ENCODE results near the gene PRICKLE1.
A peak's percentile ranks its signal among the peaks of the same experiment; 100 is the strongest.

The PRICKLE1 gene

DNA sequence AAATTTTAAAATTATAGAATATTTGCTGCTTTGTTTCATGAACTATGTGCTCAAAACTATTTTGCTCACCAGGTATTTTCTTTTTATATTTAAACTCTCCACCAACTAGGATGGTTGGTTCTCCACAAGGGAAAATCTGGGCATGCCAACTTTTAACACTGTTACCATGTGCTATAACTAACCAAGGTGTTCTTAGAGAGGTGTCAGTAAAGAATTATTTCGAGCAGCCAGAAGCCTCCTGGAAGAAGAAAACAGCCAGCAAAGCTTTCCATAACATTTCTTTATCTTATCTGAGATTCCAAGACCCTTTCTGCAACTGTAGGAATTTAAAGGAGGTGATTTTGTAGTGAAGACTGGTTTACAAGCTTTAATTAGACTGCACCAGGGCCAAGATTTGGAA is 97.3 kb downstream of the PRICKLE1 start:
- Histone ChIP-seq H3K9ac (ENCODE audit: low read length) (no peak overlapping the region), H3K36me3 (ENCODE audit: control insufficient read depth, insufficient read depth, low read length) (no peaks in the 10 kb centered on the region), H3K9me3 (ENCODE audit: control insufficient read depth, insufficient read depth, low read depth, low read length) (no peaks in the 10 kb centered on the region), H3K4me3 (ENCODE audit: low read depth, low read length) (no peak overlapping the region), H3K4me1 (ENCODE audit: control insufficient read depth, insufficient read depth, low read length) (peaks cover 2% of the 10 kb centered on the region), H3K27ac (ENCODE audit: low read depth, low read length) (no peak overlapping the region), H3K27me3 (ENCODE audit: control insufficient read depth, insufficient read depth, low read length) (peaks cover 25% of the 10 kb centered on the region)

DNA sequence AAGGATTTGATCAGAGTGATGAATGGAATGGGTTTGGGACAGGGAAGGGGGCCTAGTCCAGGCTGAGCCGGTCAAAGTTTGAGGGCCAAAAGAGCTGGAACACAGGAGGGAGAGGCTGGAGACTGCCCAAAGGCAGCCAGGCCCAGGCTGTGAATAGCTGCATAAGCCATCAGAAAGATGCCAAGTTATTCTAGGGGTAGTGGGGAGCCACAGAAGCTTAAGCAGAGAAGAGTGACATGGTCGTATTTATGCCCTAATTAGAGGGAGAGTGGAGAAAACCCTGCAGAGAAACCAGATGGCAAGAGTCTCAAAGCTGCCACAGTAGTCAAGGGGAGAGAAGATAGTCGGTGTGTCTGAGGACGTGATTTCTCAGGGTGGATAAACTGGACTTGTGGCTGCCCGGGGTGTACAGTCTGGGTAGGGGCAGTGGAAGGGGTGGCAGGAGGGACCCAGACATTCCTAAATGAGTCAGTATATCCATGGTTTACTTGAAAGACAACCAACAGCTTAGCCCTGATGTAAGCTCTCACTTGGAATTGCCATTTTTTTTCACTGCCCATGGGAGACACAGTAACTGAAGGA is 99.2 kb downstream of the PRICKLE1 start:
- H3K27ac ChIP-seq (ENCODE audit: low read depth, low read length), result no peak overlapping the region
- no peak overlapping the region for H3K4me3 ChIP-seq (ENCODE audit: low read depth, low read length)

DNA sequence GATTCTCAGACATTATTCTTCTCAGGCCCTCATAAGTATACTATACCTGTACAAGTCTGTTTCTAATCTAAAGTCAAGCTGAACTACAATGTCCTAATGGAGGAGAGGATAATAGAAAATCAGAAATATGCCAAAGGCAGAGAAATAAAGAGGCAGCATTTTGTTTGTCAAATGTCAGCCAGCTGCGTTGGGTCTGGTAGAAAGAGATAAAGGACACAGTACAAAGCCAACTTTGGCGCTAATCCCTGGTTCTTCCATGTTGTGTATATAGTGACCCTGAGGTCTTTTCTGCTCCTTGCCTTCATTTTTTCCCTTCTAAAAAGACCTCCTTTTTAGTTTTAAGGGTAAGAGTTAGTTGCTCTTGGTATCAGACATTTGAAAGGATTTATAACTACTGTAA is 103.1 kb downstream of the PRICKLE1 start:
- no peak overlapping the region for H3K27ac ChIP-seq (ENCODE audit: low read depth, low read length)
- peaks cover 36% of the 10 kb centered on the region for H3K4me1 ChIP-seq (ENCODE audit: control insufficient read depth, insufficient read depth, low read length)
- H3K9ac ChIP-seq (ENCODE audit: low read length), result peak overlapping the region; percentile 9
- H3K36me3 ChIP-seq (ENCODE audit: control insufficient read depth, insufficient read depth, low read length), result no peaks in the 10 kb centered on the region
- H3K9me3 ChIP-seq (ENCODE audit: control insufficient read depth, insufficient read depth, low read depth, low read length), result no peaks in the 10 kb centered on the region
- 0 out of 2 replicates have a peak overlapping the region, but pooled peaks have one; percentile 8 for H3K4me3 ChIP-seq (ENCODE audit: low read depth, low read length)
- H3K27me3 ChIP-seq (ENCODE audit: control insufficient read depth, insufficient read depth, low read length), result peaks cover 43% of the 10 kb centered on the region

More for the DNA sequence above, 99.2 kb downstream of the PRICKLE1 start:
- no peak overlapping the region for H3K9ac ChIP-seq (ENCODE audit: low read length)
- peaks cover 20% of the 10 kb centered on the region for H3K4me1 ChIP-seq (ENCODE audit: control insufficient read depth, insufficient read depth, low read length)
- H3K36me3 ChIP-seq (ENCODE audit: control insufficient read depth, insufficient read depth, low read length), result no peaks in the 10 kb centered on the region
- peaks cover 34% of the 10 kb centered on the region for H3K27me3 ChIP-seq (ENCODE audit: control insufficient read depth, insufficient read depth, low read length)
- H3K9me3 ChIP-seq (ENCODE audit: control insufficient read depth, insufficient read depth, low read depth, low read length), result no peaks in the 10 kb centered on the region

DNA sequence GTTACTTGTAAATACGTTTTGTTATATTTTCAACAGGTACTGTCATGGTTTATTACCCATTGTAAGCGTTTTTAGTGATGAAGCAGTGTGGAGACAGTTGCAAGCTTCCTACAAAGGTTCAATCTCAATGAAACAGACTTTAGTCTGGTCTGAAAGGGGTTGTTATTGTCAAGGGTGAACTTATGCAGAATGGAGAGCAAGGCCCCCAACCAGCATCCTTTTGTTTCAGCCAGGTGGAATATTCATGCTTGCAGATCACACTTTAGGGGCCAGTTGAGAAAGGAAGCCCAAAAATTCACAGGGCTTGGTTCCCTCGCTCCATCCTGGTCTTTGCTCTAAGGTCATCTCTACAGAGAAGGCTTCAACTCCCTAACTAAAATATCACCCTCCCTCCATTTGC is 103.7 kb downstream of the PRICKLE1 start:
- Histone ChIP-seq H3K9me3 (ENCODE audit: control insufficient read depth, insufficient read depth, low read depth, low read length) (no peaks in the 10 kb centered on the region), H3K4me3 (ENCODE audit: low read depth, low read length) (peak overlapping the region; percentile 98), H3K36me3 (ENCODE audit: control insufficient read depth, insufficient read depth, low read length) (no peaks in the 10 kb centered on the region), H3K4me1 (ENCODE audit: control insufficient read depth, insufficient read depth, low read length) (peaks cover 41% of the 10 kb centered on the region), H3K9ac (ENCODE audit: low read length) (peak overlapping the region; percentile 9), H3K27me3 (ENCODE audit: control insufficient read depth, insufficient read depth, low read length) (peaks cover 43% of the 10 kb centered on the region), H3K27ac (ENCODE audit: low read depth, low read length) (peak overlapping the region; percentile 48; the same call in 1 of the 2 replicates)

DNA sequence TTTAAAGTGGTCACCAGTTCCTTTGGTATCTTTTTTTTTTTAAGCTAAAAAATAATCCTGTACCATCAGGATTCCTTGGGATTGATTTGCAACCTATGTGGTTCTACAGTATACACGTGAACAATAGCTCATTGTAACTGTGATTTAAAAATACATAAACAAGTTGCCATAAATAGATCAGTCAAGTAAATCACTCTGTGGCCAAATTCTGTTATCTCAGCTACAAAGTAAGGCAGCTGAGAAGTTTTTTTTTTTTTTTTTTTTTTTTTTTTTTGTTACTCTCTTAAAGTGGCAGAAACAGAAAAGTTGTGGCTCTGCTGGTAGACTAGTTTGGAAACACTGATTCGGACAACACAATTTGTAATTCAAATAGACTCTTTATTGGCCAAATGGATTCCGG is 104.5 kb downstream of the PRICKLE1 start:
- Histone ChIP-seq H3K36me3 (ENCODE audit: control insufficient read depth, insufficient read depth, low read length) (no peaks in the 10 kb centered on the region), H3K9me3 (ENCODE audit: control insufficient read depth, insufficient read depth, low read depth, low read length) (no peaks in the 10 kb centered on the region), H3K27me3 (ENCODE audit: control insufficient read depth, insufficient read depth, low read length) (peaks cover 41% of the 10 kb centered on the region), H3K4me1 (ENCODE audit: control insufficient read depth, insufficient read depth, low read length) (peaks cover 47% of the 10 kb centered on the region), H3K4me3 (ENCODE audit: low read depth, low read length) (peak overlapping the region; percentile 98), H3K9ac (ENCODE audit: low read length) (peak overlapping the region; percentile 82), H3K27ac (ENCODE audit: low read depth, low read length) (peak overlapping the region; percentile 80)

DNA sequence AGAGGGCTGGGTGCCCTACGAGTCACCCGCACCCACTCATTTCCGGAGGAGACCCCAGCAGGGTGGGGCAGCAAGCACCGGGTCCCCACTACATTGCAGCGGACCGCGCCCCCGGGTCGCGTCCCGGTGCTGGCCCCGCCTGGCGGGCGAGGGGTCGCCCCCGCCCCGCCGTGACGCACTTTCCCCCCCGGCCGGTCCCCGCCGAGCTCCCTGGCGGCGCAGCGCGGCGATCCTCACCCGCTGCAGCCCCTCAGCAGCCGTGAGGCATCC is 106.1 kb downstream of the PRICKLE1 start:
- H3K4me3 ChIP-seq (ENCODE audit: low read depth, low read length), result peak overlapping the region; percentile 98

DNA sequence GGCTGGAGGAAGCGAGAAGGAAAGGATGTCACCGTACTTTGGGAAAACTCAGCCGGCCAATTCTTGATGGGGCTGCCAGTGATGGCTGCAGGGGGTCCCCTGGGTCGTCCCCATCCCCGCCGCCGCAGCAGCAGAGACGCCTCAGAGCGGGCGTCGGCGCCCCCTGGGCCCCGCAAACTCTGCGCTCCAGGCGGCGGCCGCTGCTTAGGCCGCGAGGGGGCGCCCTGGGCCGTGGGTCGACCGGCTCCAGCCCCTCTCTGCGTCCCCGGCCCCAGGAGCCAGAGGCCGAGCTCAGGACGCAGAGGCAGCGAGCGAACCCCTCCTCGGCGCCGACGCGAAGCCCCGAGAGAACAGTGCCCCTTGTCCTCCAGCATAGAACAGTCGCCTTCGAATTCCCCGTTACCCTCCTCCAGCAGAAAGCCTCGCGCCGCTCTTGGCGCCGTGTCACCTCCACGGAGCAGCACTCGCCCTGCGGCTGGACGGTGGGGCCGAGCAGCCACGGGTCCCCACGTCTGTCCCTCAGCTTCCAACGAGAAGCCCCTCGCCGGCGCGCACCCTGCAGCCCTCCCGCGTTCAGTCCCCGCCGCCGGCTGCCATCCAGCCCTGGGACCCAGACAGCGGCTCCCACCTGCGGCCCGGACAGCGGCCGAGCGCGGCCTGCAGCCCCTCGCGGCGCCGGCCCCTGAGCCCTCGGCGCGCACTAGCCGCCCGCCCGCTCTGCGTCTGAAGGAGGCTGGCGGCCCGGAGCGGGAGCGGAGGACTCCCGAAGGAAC is 106.6 kb downstream of the PRICKLE1 start:
- Histone ChIP-seq H3K27me3 (ENCODE audit: control insufficient read depth, insufficient read depth, low read length) (peaks cover 29% of the 10 kb centered on the region), H3K27ac (ENCODE audit: low read depth, low read length) (peak overlapping the region; percentile 80), H3K9ac (ENCODE audit: low read length) (peak overlapping the region; percentile 98), H3K4me1 (ENCODE audit: control insufficient read depth, insufficient read depth, low read length) (peaks cover 54% of the 10 kb centered on the region), H3K36me3 (ENCODE audit: control insufficient read depth, insufficient read depth, low read length) (no peaks in the 10 kb centered on the region), H3K9me3 (ENCODE audit: control insufficient read depth, insufficient read depth, low read depth, low read length) (no peaks in the 10 kb centered on the region), H3K4me3 (ENCODE audit: low read depth, low read length) (peak overlapping the region; percentile 98)

More for the DNA sequence above, 106.1 kb downstream of the PRICKLE1 start:
- no peaks in the 10 kb centered on the region for H3K36me3 ChIP-seq (ENCODE audit: control insufficient read depth, insufficient read depth, low read length)
- no peaks in the 10 kb centered on the region for H3K9me3 ChIP-seq (ENCODE audit: control insufficient read depth, insufficient read depth, low read depth, low read length)
- peaks cover 34% of the 10 kb centered on the region for H3K27me3 ChIP-seq (ENCODE audit: control insufficient read depth, insufficient read depth, low read length)
- H3K9ac ChIP-seq (ENCODE audit: low read length), result peak overlapping the region; percentile 98
- H3K4me1 ChIP-seq (ENCODE audit: control insufficient read depth, insufficient read depth, low read length), result peaks cover 53% of the 10 kb centered on the region
- peak overlapping the region; percentile 80 for H3K27ac ChIP-seq (ENCODE audit: low read depth, low read length)

DNA sequence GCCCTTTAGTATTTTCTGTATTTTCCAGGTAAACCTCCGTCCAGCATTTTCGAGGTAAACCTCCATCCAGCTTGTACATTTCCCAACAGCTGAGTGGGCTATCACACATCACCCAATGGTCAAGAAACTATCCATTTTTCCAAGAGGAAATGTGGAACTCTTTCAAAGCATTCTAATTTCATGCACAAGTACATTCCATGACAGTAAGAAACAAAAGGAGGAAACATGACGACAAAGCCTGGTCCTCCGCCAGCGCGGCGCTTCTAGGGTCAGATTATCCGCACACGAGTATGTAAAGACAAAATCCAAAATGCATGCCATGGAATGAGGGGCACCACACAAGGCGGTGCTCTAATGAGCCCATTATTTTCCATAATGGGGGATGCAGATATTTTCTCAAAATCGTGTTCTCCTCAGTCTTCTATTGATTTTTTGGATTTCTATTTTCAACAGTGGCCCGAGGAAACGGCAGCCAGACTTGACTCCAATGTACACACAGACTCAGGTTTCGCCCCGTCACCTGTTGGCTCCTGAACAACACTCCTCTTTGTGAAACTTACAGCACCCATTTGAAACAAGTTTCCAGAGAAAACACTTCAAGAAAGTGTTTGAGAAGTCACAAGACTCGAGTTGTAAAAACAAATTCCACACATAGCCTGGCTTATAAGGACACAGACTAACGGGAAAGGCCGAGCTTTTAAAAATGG is 107.4 kb downstream of the PRICKLE1 start:
- H3K9ac ChIP-seq (ENCODE audit: low read length), result peak overlapping the region; percentile 98
- peak overlapping the region; percentile 98 for H3K4me3 ChIP-seq (ENCODE audit: low read depth, low read length)

DNA sequence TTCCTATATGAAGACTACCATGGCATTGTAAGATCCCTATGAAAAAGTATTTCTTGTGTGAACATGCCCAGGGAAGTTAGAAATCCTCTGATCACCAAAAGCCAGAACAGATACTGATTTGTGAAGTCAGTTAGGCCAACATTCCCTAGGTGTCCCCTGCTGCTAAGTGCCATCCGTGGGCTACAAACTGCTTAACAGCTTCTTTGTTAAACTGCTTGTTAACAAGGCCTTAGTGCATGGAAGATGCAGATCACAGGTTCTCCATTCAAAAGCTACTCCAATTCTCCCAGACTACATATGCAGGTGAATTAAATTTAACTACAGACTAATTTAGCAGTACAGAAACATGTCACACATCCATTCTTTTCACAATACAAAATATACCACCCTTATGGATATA is 108.2 kb downstream of the PRICKLE1 start:
- H3K9me3 ChIP-seq (ENCODE audit: control insufficient read depth, insufficient read depth, low read depth, low read length), result no peaks in the 10 kb centered on the region
- H3K4me3 ChIP-seq (ENCODE audit: low read depth, low read length), result peak overlapping the region; percentile 98
- no peak overlapping the region for H3K27ac ChIP-seq (ENCODE audit: low read depth, low read length)
- peaks cover 43% of the 10 kb centered on the region for H3K4me1 ChIP-seq (ENCODE audit: control insufficient read depth, insufficient read depth, low read length)
- peak overlapping the region; percentile 98 for H3K9ac ChIP-seq (ENCODE audit: low read length)
- no peaks in the 10 kb centered on the region for H3K36me3 ChIP-seq (ENCODE audit: control insufficient read depth, insufficient read depth, low read length)
- H3K27me3 ChIP-seq (ENCODE audit: control insufficient read depth, insufficient read depth, low read length), result peaks cover 13% of the 10 kb centered on the region

More for the DNA sequence above, 107.4 kb downstream of the PRICKLE1 start:
- H3K4me1 ChIP-seq (ENCODE audit: control insufficient read depth, insufficient read depth, low read length), result peaks cover 51% of the 10 kb centered on the region
- peaks cover 21% of the 10 kb centered on the region for H3K27me3 ChIP-seq (ENCODE audit: control insufficient read depth, insufficient read depth, low read length)
- H3K27ac ChIP-seq (ENCODE audit: low read depth, low read length), result no peak overlapping the region; the same call in 1 of the 2 replicates
- no peaks in the 10 kb centered on the region for H3K36me3 ChIP-seq (ENCODE audit: control insufficient read depth, insufficient read depth, low read length)
- no peaks in the 10 kb centered on the region for H3K9me3 ChIP-seq (ENCODE audit: control insufficient read depth, insufficient read depth, low read depth, low read length)

DNA sequence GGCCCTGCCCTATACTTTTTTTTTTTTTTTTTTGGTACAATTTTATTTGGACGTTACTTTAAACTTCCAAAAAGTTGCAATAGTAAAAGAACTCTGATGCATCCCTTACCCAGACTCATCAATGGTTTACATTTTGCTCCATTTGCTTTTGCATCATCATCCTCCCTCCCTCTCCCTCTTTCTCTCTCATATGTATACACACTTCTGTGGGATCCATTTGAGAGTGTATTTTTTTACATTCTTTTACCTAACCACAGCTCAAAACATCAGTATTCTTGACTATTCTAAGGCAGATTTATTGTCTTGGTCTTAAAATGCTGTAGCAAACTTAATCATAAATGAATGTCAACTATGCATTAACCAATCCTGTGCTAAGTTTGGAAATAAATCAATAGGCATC is 111.6 kb downstream of the PRICKLE1 start:
- Histone ChIP-seq H3K27me3 (ENCODE audit: control insufficient read depth, insufficient read depth, low read length) (peaks cover 13% of the 10 kb centered on the region), H3K27ac (ENCODE audit: low read depth, low read length) (no peak overlapping the region), H3K9me3 (ENCODE audit: control insufficient read depth, insufficient read depth, low read depth, low read length) (no peaks in the 10 kb centered on the region), H3K4me3 (ENCODE audit: low read depth, low read length) (no peak overlapping the region), H3K9ac (ENCODE audit: low read length) (no peak overlapping the region), H3K36me3 (ENCODE audit: control insufficient read depth, insufficient read depth, low read length) (no peaks in the 10 kb centered on the region), H3K4me1 (ENCODE audit: control insufficient read depth, insufficient read depth, low read length) (peaks cover 43% of the 10 kb centered on the region)

DNA sequence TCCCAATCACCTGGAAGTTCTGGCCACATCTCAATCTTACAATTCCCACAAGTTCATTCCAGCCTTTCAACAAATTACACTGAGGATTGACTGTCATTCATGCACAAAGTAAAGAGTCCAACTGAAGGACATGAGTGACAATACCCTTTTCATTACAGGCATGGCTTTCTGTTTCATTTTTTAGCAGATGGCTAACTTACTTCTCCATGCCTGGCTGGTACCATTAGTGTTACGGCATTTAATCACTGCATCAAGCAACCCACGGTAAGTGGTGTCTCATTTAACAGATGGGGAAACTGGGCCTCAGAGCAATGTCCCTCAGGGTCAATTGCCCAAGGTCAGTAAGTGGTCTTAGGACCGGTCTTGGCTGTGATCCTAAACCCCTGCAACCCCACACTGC is 114.4 kb downstream of the PRICKLE1 start:
- H3K9ac ChIP-seq (ENCODE audit: low read length), result no peak overlapping the region
- peaks cover 16% of the 10 kb centered on the region for H3K36me3 ChIP-seq (ENCODE audit: control insufficient read depth, insufficient read depth, low read length)
- no peak overlapping the region for H3K27ac ChIP-seq (ENCODE audit: low read depth, low read length)
- peaks cover 51% of the 10 kb centered on the region for H3K4me1 ChIP-seq (ENCODE audit: control insufficient read depth, insufficient read depth, low read length)
- no peaks in the 10 kb centered on the region for H3K9me3 ChIP-seq (ENCODE audit: control insufficient read depth, insufficient read depth, low read depth, low read length)
- H3K4me3 ChIP-seq (ENCODE audit: low read depth, low read length), result no peak overlapping the region
- H3K27me3 ChIP-seq (ENCODE audit: control insufficient read depth, insufficient read depth, low read length), result no peaks in the 10 kb centered on the region; the same call in 1 of the 2 replicates
